K562 (cell line): ENCODE data around the gene STIL. TPM values are rescaled to one million over a fixed set of nuclear protein-coding genes. Genes with fewer than 3 reads are reported as not detected.

Experiments
- BCL6 ChIP-seq: fragments of 250-450 bp; sonication (Bioruptor Pico); IDR thresholded peaks from 2 replicates; pipeline ENCODE4 v1.4.0; 2020
- CC2D1A ChIP-seq: fragments of 450-650 bp; IDR thresholded peaks from 2 replicates; pipeline ENCODE4 v1.6.1; 2017; ENCODE audit warnings: mild to moderate bottlenecking
- COPS2 ChIP-seq: fragments of 450-650 bp; conservative IDR thresholded peaks from 2 replicates; pipeline ENCODE4 v1.6.1; 2016; ENCODE audit warnings: mild to moderate bottlenecking, moderate library complexity
- ERF ChIP-seq: fragments of 450-650 bp; formaldehyde crosslinking; IDR thresholded peaks from 2 replicates; pipeline ENCODE4 v1.4.0; 2020; ENCODE audit warnings: mild to moderate bottlenecking, mixed read lengths
- ILK ChIP-seq: fragments of 450-650 bp; IDR thresholded peaks from 2 replicates; pipeline ENCODE4 v1.6.1; 2016; ENCODE audit warnings: missing genetic modification characterization, low read depth, mild to moderate bottlenecking, missing compliant biosample characterization, moderate library complexity, borderline replicate concordance
- KDM5B ChIP-seq: fragments of 200-600 bp; sonication (generic); IDR thresholded peaks from 2 replicates; pipeline ENCODE4 v1.6.1; 2012; ENCODE audit warnings: low read depth, mild to moderate bottlenecking, moderate library complexity, low read length, control low read depth, inconsistent platforms; ENCODE audit not compliant: insufficient replicate concordance
- MBD2 ChIP-seq: sonication (generic); IDR thresholded peaks from 2 replicates; pipeline ENCODE4 v1.6.1; 2016; ENCODE audit warnings: low read depth, borderline replicate concordance
- ZNF239 ChIP-seq: fragments of 250-450 bp; sonication (Bioruptor Pico); IDR thresholded peaks from 2 replicates; pipeline ENCODE4 v1.4.0; 2020; ENCODE audit warnings: mild to moderate bottlenecking
- ZNF766 ChIP-seq: fragments of 200-800 bp; sonication (Bioruptor generic); conservative IDR thresholded peaks from 2 replicates; pipeline ENCODE4 v1.6.1; 2016; ENCODE audit warnings: missing genetic modification characterization, missing compliant biosample characterization
- ZZZ3 ChIP-seq: fragments of 450-650 bp; IDR thresholded peaks from 2 replicates; pipeline ENCODE4 v1.6.1; 2016; ENCODE audit warnings: antibody characterized with exemption, mild to moderate bottlenecking, moderate library complexity
- polyA plus RNA-seq, 8 experiments: library from polyadenylated mRNA; depleted of rRNA in 4 of 8; stranded (reverse) in 5 of 8; unstranded in 3 of 8; fragments of >200 nt; fragmentation: Nextera tagmentation in 2 of 8; fragmentation: Illumina TruSeq in 1 of 8; extraction: Ambion mirVana in 2 of 8; extraction: Trizol in 1 of 8; gene quantifications; 2 replicates each; pipeline versions ENCODE4 v1.2.1 to v1.2.3, GENCODE V29; 2011 to 2014; ENCODE audit warnings: inconsistent platforms in 1 of 8, missing spikeins in 1 of 8
- total RNA-seq, 7 experiments: library from RNA; depleted of rRNA in 6 of 7; stranded (reverse); fragments of >200 nt in 6 of 7; fragmentation: Illumina TruSeq in 2 of 7; extraction: Trizol in 2 of 7; gene quantifications; 2 replicates each; pipeline versions ENCODE4 v1.2.1 to v1.2.3, GENCODE V29; 2011 to 2021; ENCODE audit warnings: low replicate concordance in 1 of 7
- TF ChIP-seq, protein P1 (sequence below): fragments of 450-650 bp; IDR thresholded peaks from 2 replicates; pipeline ENCODE4 v1.6.1; 2017; ENCODE audit warnings: antibody characterized with exemption, mild to moderate bottlenecking
- TF ChIP-seq, protein P2 (sequence below): IDR thresholded peaks from 2 replicates; pipeline ENCODE4 v1.6.1; 2016; ENCODE audit warnings: missing genetic modification characterization, missing compliant biosample characterization
- TF ChIP-seq, protein P3 (sequence below): fragments of 250-450 bp; sonication (Bioruptor Pico); IDR thresholded peaks from 2 replicates; pipeline ENCODE4 v1.8.0; 2022; ENCODE audit warnings: inconsistent platforms, mild to moderate bottlenecking, moderate library complexity, borderline replicate concordance
- TF ChIP-seq, protein P4 (sequence below): sonication (generic); formaldehyde crosslinking; IDR thresholded peaks from 2 replicates; pipeline ENCODE4 v1.5.0; 2020; ENCODE audit warnings: missing genetic modification reagents
- TF ChIP-seq, protein P5 (sequence below): fragments of 450-650 bp; formaldehyde crosslinking; conservative IDR thresholded peaks from 2 replicates; pipeline ENCODE4 v1.4.0; 2022; ENCODE audit warnings: mild to moderate bottlenecking, missing genetic modification characterization
- TF ChIP-seq, protein P6 (sequence below): fragments of 250-450 bp; sonication (Bioruptor Pico); IDR thresholded peaks from 2 replicates; pipeline ENCODE4 v1.4.0; 2020; ENCODE audit warnings: borderline replicate concordance

The STIL gene
- total and polyA plus RNA-seq, 9 of the 15 experiments (the other 6 are each of a cell fraction or from before 2014, with no cell fraction given) = 10.5 to 77.4 (median 39.6) TPM

DNA sequence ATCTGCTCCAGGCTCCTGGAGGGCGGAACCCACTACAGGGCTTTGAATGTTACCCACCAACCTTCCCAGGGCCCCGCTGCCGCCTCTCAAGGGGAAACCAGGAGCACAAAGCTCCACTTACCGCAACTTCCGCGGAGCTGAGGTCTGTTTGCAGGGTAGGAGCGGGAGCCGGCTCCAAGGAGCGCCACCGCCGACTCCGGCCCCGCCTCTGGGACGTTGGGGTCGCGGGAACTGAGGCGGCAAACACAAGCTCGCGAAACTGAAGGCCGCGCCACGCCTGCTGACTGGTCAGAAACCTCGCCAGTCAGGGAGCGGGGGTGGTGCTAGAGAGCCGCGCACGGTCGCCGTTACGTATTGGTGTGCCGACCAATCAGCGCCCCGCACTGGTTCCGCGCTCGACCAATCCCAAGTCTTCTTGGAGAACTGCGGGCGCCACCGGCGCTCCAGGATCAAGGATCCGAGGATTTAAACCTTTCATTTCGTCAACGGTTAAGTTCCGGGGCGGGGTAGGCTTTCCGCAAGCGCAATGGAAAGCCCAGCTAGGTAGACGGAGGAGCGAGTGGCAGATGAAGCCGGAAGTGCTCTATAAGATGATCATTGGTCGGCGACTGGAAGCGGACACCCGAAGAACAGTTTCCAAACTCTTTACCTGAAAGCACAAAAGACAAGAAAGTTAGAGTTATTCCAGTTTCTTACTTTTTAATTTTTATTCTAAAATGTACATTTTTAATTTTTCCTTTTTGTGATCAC is at the start of gene STIL (continued):
- TF ChIP-seq ZNF239 (no peak), KDM5B (peak; percentile 97), COPS2 (no peak), BCL6 (CRISPR knock-in tag) (no peak), ZZZ3 (no peak), ZNF766 (CRISPR knock-in tag) (no peak), ILK (tag) (no peak), CC2D1A (peak; percentile 99), ERF (CRISPR knock-in tag) (peak; percentile 77; the same call in 1 of the 2 replicates), MBD2 (peak; percentile 96)
- TF ChIP-seq, protein P1, sequence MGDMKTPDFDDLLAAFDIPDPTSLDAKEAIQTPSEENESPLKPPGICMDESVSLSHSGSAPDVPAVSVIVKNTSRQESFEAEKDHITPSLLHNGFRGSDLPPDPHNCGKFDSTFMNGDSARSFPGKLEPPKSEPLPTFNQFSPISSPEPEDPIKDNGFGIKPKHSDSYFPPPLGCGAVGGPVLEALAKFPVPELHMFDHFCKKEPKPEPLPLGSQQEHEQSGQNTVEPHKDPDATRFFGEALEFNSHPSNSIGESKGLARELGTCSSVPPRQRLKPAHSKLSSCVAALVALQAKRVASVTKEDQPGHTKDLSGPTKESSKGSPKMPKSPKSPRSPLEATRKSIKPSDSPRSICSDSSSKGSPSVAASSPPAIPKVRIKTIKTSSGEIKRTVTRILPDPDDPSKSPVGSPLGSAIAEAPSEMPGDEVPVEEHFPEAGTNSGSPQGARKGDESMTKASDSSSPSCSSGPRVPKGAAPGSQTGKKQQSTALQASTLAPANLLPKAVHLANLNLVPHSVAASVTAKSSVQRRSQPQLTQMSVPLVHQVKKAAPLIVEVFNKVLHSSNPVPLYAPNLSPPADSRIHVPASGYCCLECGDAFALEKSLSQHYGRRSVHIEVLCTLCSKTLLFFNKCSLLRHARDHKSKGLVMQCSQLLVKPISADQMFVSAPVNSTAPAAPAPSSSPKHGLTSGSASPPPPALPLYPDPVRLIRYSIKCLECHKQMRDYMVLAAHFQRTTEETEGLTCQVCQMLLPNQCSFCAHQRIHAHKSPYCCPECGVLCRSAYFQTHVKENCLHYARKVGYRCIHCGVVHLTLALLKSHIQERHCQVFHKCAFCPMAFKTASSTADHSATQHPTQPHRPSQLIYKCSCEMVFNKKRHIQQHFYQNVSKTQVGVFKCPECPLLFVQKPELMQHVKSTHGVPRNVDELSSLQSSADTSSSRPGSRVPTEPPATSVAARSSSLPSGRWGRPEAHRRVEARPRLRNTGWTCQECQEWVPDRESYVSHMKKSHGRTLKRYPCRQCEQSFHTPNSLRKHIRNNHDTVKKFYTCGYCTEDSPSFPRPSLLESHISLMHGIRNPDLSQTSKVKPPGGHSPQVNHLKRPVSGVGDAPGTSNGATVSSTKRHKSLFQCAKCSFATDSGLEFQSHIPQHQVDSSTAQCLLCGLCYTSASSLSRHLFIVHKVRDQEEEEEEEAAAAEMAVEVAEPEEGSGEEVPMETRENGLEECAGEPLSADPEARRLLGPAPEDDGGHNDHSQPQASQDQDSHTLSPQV = no peak
- TF ChIP-seq, protein P2, sequence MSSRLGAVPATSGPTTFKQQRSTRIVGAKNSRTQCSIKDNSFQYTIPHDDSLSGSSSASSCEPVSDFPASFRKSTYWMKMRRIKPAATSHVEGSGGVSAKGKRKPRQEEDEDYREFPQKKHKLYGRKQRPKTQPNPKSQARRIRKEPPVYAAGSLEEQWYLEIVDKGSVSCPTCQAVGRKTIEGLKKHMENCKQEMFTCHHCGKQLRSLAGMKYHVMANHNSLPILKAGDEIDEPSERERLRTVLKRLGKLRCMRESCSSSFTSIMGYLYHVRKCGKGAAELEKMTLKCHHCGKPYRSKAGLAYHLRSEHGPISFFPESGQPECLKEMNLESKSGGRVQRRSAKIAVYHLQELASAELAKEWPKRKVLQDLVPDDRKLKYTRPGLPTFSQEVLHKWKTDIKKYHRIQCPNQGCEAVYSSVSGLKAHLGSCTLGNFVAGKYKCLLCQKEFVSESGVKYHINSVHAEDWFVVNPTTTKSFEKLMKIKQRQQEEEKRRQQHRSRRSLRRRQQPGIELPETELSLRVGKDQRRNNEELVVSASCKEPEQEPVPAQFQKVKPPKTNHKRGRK = no peak
- TF ChIP-seq, protein P3, sequence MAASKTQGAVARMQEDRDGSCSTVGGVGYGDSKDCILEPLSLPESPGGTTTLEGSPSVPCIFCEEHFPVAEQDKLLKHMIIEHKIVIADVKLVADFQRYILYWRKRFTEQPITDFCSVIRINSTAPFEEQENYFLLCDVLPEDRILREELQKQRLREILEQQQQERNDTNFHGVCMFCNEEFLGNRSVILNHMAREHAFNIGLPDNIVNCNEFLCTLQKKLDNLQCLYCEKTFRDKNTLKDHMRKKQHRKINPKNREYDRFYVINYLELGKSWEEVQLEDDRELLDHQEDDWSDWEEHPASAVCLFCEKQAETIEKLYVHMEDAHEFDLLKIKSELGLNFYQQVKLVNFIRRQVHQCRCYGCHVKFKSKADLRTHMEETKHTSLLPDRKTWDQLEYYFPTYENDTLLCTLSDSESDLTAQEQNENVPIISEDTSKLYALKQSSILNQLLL (CRISPR knock-in tag) = no peak
- TF ChIP-seq, protein P4, sequence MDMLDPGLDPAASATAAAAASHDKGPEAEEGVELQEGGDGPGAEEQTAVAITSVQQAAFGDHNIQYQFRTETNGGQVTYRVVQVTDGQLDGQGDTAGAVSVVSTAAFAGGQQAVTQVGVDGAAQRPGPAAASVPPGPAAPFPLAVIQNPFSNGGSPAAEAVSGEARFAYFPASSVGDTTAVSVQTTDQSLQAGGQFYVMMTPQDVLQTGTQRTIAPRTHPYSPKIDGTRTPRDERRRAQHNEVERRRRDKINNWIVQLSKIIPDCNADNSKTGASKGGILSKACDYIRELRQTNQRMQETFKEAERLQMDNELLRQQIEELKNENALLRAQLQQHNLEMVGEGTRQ (CRISPR knock-in tag) = no peak
- TF ChIP-seq, protein P5, sequence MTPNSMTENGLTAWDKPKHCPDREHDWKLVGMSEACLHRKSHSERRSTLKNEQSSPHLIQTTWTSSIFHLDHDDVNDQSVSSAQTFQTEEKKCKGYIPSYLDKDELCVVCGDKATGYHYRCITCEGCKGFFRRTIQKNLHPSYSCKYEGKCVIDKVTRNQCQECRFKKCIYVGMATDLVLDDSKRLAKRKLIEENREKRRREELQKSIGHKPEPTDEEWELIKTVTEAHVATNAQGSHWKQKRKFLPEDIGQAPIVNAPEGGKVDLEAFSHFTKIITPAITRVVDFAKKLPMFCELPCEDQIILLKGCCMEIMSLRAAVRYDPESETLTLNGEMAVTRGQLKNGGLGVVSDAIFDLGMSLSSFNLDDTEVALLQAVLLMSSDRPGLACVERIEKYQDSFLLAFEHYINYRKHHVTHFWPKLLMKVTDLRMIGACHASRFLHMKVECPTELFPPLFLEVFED (CRISPR knock-in tag) = 0 out of 2 replicates have a peak, but pooled peaks have one; percentile 70
- TF ChIP-seq, protein P6, sequence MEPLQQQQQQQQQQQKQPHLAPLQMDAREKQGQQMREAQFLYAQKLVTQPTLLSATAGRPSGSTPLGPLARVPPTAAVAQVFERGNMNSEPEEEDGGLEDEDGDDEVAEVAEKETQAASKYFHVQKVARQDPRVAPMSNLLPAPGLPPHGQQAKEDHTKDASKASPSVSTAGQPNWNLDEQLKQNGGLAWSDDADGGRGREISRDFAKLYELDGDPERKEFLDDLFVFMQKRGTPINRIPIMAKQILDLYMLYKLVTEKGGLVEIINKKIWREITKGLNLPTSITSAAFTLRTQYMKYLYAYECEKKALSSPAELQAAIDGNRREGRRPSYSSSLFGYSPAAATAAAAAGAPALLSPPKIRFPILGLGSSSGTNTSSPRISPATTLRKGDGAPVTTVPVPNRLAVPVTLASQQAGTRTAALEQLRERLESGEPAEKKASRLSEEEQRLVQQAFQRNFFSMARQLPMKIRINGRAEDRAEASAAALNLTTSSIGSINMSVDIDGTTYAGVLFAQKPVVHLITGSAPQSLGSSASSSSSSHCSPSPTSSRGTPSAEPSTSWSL (CRISPR knock-in tag) = peak; percentile 68; the same call in 1 of the 2 replicates
